ENCODE data around the gene CALCR.
"Not testable (repeated sequence)": the region's sequence is repeated elsewhere in the genome, so short reads cannot be mapped to it uniquely, and the experiment has no call there.

CALCR gene

GRCh38 chr7:93559639-93560491 is 14.7 kb downstream of the CALCR start:
- DNase-seq: no peak

GRCh38 chr7:93558705-93559614 is 15.6 kb downstream of the CALCR start:
- no peak for DNase-seq

- no peak for DNase-seq
Measured at GRCh38 chr7:93551931-93552330, 22.6 kb downstream of the CALCR start.

- no peak for DNase-seq
Measured at GRCh38 chr7:93551063-93551895, 23.2 kb downstream of the CALCR start.

- DNase-seq: no peak
Measured at GRCh38 chr7:93547716-93548115, 26.8 kb downstream of the CALCR start.

- DNase-seq: no peak
Measured at GRCh38 chr7:93544691-93545090, 29.8 kb downstream of the CALCR start.

GRCh38 chr7:93538061-93538460 is 36.5 kb downstream of the CALCR start:
- no peak for DNase-seq

- no peak for DNase-seq
Measured at GRCh38 chr7:93535616-93536015, 38.9 kb downstream of the CALCR start.

GRCh38 chr7:93530701-93531100 is 43.8 kb downstream of the CALCR start:
- no peak for DNase-seq

- no peak for DNase-seq
Measured at GRCh38 chr7:93516834-93517233, 57.7 kb downstream of the CALCR start.

- DNase-seq: no peak
Measured at GRCh38 chr7:93515144-93515543, 59.4 kb downstream of the CALCR start.

GRCh38 chr7:93509303-93509702 is 65.2 kb downstream of the CALCR start:
- no peak for DNase-seq

GRCh38 chr7:93503088-93503487 is 71.4 kb downstream of the CALCR start:
- no peak for DNase-seq

GRCh38 chr7:93491860-93492259 is 82.7 kb downstream of the CALCR start:
- not testable (repeated sequence) for DNase-seq

- no peak for DNase-seq
Measured at GRCh38 chr7:93476491-93477344, 97.8 kb downstream of the CALCR start.

- no peak for DNase-seq
Measured at GRCh38 chr7:93475811-93476210, 98.7 kb downstream of the CALCR start.

GRCh38 chr7:93471456-93471855 is 103.1 kb downstream of the CALCR start:
- DNase-seq: no peak

- DNase-seq: no peak
Measured at GRCh38 chr7:93463764-93464163, 110.8 kb downstream of the CALCR start.

GRCh38 chr7:93461350-93461749 is 113.2 kb downstream of the CALCR start:
- DNase-seq: no peak

- no peak for DNase-seq
Measured at GRCh38 chr7:93453262-93453661, 121.3 kb downstream of the CALCR start.

- no peak for DNase-seq
Measured at GRCh38 chr7:93448176-93448575, 126.3 kb downstream of the CALCR start.

- DNase-seq: no peak
Measured at GRCh38 chr7:93447509-93447908, 127.0 kb downstream of the CALCR start.

Data from NCI-H2029 treated with DMSO at 0.1 percent for 48 hours (cell line).